Testis (tissue), 3 donors: ENCODE results near the gene LPP. TPM values are rescaled to one million over a fixed set of nuclear protein-coding genes. Genes with fewer than 3 reads are reported as not detected.

ENCODE experiments used
- DNase-seq: peaks from one replicate; pipeline ENCODE4 v3.0.0-alpha.2; 2019
- H3K27ac ChIP-seq, 2 donors: fragments of 200-600 bp; sonication (generic); one replicate each; pipeline ENCODE4 v1.5.1; 2019
- H3K27me3 ChIP-seq: fragments of 200-600 bp; sonication (generic); one replicate; pipeline ENCODE4 v1.5.1; 2019
- H3K36me3 ChIP-seq: fragments of 200-600 bp; sonication (generic); one replicate; pipeline ENCODE4 v1.5.1; 2017; ENCODE audit warnings: low read depth; ENCODE audit errors: missing control alignments
- H3K4me1 ChIP-seq: fragments of 200-600 bp; sonication (generic); one replicate; pipeline ENCODE4 v1.5.1; 2019
- H3K4me3 ChIP-seq, 2 donors: fragments of 200-600 bp; sonication (generic); one replicate each; pipeline ENCODE4 v1.5.1; 2017 to 2019
- H3K9me3 ChIP-seq: fragments of 200-600 bp; sonication (generic); one replicate; pipeline ENCODE4 v1.5.1; 2017
- POLR2A ChIP-seq: fragments of 450-650 bp; IDR thresholded peaks from one replicate; pipeline ENCODE4 v1.6.1; 2017; ENCODE audit warnings: antibody characterized with exemption, mild to moderate bottlenecking, moderate library complexity
- WGBS, 2 donors: methylation state at CpG; one replicate each; pipeline ENCODE4 v1.1.5; 2018; 5-methylcytosine and 5-hydroxymethylcytosine counted together
- intact Hi-C: fragments of 100-400 bp; cut with DNase I; formaldehyde crosslinking; loops from one replicate; pipeline ENCODE4 v1.15.1; 2023; ENCODE audit warnings: low total_unique reads
- polyA plus RNA-seq: library from polyadenylated mRNA; stranded (reverse); fragments of 350-450 nt; fragmentation: Illumina TruSeq; extraction: RNeasy Lipid Tissue Mini Kit (QIAGEN cat#74804); gene quantifications from one replicate; pipeline ENCODE4 v1.2.3, GENCODE V29; 2014; ENCODE audit warnings: low read depth, low replicate concordance; ENCODE audit not compliant: insufficient read depth
- total RNA-seq, 2 donors: library from RNA; depleted of rRNA; stranded (reverse); fragments of >200 nt; gene quantifications; one replicate each; pipeline ENCODE4 v1.2.3, GENCODE V29; 2016
- TF ChIP-seq, protein P1 (sequence below), 3 experiments: fragments of 450-650 bp in 2 of 3; fragments of 200-600 bp in 1 of 3; sonication (generic) in 1 of 3; IDR thresholded peaks; one replicate each; pipeline ENCODE4 v1.5.1; 2016 to 2019; ENCODE audit warnings: antibody characterized with exemption in 3 of 3, mild to moderate bottlenecking in 2 of 3, moderate library complexity in 1 of 3

Gene LPP
- total and polyA plus RNA-seq, 3 donors from 2014 or later = 89.9 to 135 (median 132) TPM

DNA sequence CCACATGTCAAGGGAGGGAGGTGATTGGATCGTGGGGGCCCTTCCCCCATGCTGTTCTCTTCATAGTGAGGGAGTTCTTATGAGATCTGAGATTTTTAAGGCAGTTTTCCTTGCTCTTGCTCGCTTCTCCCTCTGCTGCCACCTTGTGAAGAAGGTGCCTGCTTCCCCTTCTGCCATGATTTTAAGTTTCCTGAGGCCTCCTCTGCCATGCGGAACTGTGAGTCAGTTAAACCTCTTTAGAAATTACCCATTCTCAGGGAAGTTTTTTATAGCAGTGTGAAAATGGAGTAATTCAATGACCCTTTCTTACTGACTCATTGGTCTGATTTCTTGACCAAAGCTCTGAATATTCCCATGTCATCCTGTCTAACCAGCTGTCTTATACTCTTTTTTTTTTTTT, 533.4 kb downstream of the LPP start:
- no peak for DNase-seq
- no peaks in the 10 kb centered on the region for H3K36me3 ChIP-seq
- intact Hi-C loops = no loop called here
- WGBS, 2 donors = 70 to 85% methylated on average over 3 of the region's 3 CpGs
- TF ChIP-seq, protein P1, sequence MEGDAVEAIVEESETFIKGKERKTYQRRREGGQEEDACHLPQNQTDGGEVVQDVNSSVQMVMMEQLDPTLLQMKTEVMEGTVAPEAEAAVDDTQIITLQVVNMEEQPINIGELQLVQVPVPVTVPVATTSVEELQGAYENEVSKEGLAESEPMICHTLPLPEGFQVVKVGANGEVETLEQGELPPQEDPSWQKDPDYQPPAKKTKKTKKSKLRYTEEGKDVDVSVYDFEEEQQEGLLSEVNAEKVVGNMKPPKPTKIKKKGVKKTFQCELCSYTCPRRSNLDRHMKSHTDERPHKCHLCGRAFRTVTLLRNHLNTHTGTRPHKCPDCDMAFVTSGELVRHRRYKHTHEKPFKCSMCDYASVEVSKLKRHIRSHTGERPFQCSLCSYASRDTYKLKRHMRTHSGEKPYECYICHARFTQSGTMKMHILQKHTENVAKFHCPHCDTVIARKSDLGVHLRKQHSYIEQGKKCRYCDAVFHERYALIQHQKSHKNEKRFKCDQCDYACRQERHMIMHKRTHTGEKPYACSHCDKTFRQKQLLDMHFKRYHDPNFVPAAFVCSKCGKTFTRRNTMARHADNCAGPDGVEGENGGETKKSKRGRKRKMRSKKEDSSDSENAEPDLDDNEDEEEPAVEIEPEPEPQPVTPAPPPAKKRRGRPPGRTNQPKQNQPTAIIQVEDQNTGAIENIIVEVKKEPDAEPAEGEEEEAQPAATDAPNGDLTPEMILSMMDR (IDR thresholded peaks at IDR 0.05) = no peak
- no peak for TF ChIP-seq POLR2A
- no peak overlapping the region for H3K4me3 ChIP-seq
- no peak overlapping the region for H3K27ac ChIP-seq
- no peaks in the 10 kb centered on the region for H3K4me1 ChIP-seq
- no peaks in the 10 kb centered on the region for H3K27me3 ChIP-seq
- no peaks in the 10 kb centered on the region for H3K9me3 ChIP-seq

DNA sequence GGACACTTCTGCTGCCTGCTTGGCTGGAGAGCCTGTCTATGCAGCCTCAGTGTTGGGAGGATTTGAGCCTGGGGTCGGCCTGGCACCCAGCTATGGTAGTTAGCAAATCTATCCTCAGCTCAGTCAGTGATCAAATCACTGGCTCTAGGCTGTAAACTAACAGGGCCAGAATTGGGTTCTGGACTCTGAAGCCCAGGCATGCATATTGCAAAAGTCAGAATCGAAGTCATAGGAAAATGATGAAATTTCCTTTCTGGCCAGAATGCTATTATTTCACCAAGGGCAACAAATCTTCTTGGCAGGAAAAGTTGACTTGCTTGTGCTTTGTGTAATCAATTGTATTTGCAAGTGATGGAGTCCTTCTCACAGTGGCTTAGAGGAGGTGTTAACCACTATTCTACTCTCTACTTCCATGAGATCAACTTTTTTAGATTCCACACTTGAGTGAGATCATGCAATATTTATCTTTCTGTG, 535.2 kb downstream of the LPP start:
- no peaks in the 10 kb centered on the region for H3K9me3 ChIP-seq
- H3K4me1 ChIP-seq = no peaks in the 10 kb centered on the region
- no peaks in the 10 kb centered on the region for H3K36me3 ChIP-seq
- no peak overlapping the region for H3K4me3 ChIP-seq
- H3K27ac ChIP-seq = no peak overlapping the region
- intact Hi-C loops = no loop called here
- no peaks in the 10 kb centered on the region for H3K27me3 ChIP-seq
- no peak for DNase-seq
- TF ChIP-seq, protein P1 (IDR thresholded peaks at IDR 0.05) = no peak
- TF ChIP-seq POLR2A = no peak
- WGBS, 2 donors = 87 to 91% methylated on average over 2 of the region's 2 CpGs

DNA sequence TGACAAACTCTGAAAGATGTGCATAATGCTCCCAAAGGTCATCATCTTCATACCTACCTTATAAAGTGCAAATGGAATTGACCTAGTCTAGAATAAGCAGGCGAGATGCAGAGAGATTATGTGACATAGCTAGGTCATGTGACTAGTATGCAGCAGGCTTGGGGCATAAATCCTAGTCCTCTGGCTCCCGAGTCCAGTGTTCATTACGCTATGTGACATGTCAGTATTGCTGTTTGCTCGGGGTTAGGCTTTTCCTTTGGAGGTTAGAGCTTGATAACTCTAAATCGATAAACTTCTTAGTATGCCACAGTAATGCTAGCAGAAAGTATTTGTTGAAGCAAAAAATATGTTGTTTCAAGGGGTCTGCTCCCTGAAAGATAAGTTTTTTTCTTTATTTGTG, 536.1 kb downstream of the LPP start:
- intact Hi-C loops = no loop called here
- Histone ChIP-seq H3K36me3 (no peaks in the 10 kb centered on the region), H3K27ac (no peak overlapping the region), H3K9me3 (no peaks in the 10 kb centered on the region), H3K4me3 (no peak overlapping the region), H3K27me3 (no peaks in the 10 kb centered on the region), H3K4me1 (no peaks in the 10 kb centered on the region)
- whole genome bisulfite sequencing, 2 donors = 81 to 85% methylated on average over 5 of the region's 5 CpGs
- TF ChIP-seq, protein P1 (IDR thresholded peaks at IDR 0.05) = no peak
- no peak for TF ChIP-seq POLR2A
- no peak for DNase-seq

DNA sequence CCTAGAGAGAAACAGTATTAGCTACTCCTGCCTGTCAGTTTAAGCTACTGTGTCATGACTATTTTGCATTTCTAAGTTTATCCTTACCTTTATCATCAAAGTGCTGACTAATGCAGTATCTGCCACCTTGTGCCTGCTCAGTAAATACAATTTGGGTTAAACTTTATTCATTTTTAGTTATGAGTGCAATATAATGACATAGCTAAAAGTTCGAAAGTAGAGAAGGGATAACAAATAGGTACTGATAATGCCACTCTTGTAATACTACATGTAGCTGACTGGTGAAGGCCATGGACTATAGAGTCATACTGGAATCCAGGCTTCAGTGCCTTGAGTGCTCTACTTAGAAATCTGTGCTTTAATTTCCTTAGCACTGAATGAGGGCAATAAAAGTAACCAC, 537.0 kb downstream of the LPP start:
- no peaks in the 10 kb centered on the region for H3K36me3 ChIP-seq
- no peaks in the 10 kb centered on the region for H3K4me1 ChIP-seq
- TF ChIP-seq POLR2A = no peak
- TF ChIP-seq, protein P1 (IDR thresholded peaks at IDR 0.05) = no peak
- 89 to 91% methylated on average over 1 of the region's 1 CpG for WGBS, 2 donors
- no peaks in the 10 kb centered on the region for H3K9me3 ChIP-seq
- H3K4me3 ChIP-seq = no peak overlapping the region
- intact Hi-C loops = no loop called here
- no peak for DNase-seq
- H3K27ac ChIP-seq = no peak overlapping the region
- H3K27me3 ChIP-seq = no peaks in the 10 kb centered on the region

DNA sequence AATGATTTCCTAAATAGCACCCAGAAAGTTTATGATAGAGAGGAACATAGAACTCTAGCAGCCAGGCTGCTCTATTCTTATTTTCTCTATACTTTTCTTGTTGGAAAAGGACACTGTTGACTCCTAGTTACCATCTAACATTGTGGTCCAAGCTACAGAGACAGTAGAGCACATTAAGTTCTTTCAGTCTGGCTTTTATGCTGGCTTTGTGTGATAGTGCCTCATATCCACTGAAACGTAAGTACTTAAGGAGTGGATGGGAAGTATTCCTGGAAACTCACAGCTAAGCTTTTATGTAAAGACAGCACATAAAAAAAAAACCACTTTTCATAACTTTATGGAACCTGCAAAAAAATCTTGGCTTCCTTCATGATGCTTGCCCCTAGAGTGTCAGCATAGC, 537.7 kb downstream of the LPP start:
- Histone ChIP-seq H3K9me3 (no peaks in the 10 kb centered on the region), H3K36me3 (no peaks in the 10 kb centered on the region), H3K27ac (no peak overlapping the region), H3K4me1 (no peaks in the 10 kb centered on the region), H3K27me3 (no peaks in the 10 kb centered on the region), H3K4me3 (no peak overlapping the region)
- 38 to 54% methylated on average over 1 of the region's 1 CpG for WGBS, 2 donors
- intact Hi-C loops = no loop called here
- TF ChIP-seq POLR2A = no peak
- TF ChIP-seq, protein P1 (IDR thresholded peaks at IDR 0.05) = no peak
- DNase-seq = no peak
